ENCODE measurements around the gene CENPL.

CENPL gene

DNA sequence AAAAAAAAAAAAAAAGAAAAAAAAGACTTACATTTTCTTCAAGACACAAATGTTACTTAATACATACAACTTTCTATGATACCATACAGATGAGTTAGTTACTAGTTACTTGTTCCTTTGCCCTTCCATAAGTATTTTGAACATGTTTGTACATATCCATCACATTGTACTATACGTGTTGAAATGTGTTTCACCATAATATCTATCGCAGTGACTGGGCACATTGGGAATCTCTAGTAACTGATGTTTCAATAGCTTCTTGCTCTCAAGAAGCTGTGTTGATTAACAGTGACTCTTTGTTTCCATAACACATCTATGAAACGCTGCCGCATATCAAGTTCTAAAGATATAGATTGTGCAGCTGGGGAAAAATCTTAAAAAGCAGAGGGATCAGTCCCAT lies 67.0 kb downstream of the CENPL start:
- no peak for DNase-seq (ENCODE audit: low spot score)

DNA sequence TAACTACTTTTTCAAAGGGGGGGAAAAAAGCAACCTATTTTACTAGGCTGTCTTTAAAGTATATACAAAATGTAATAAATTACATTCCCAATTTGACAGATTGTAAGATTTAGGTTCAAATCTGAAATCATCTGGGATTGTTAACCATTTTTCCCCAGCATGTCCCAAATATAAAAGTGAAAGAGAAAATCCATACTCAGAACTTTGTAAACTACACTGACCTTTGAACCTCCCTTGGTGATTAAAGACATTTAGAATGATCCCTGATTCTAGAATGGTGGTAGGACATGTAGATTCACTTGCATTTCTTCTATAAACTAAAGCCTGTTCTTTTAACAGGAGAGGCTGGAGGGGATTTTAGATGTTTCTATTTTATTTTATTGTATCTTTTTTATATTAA lies 70.9 kb downstream of the CENPL start:
- no peak for DNase-seq (ENCODE audit: low spot score)
